Activated CD8-positive, alpha-beta memory T cell treated with anti-CD3 and anti-CD28 coated beads for 36 hours (primary cell): Measurements from ENCODE around the gene FIZ1. TPM values are rescaled to one million over a fixed set of nuclear protein-coding genes. Genes with fewer than 3 reads are reported as not detected.

Source experiments
- CTCF ChIA-PET: fragments of 350-600 bp; sonication (Branson Sonifier 250); formaldehyde crosslinking; loops from one replicate; lab custom pipeline; 2021; ENCODE audit warnings: antibody characterized with exemption; lab: Charles Lee
- POLR2A ChIA-PET: fragments of 350-600 bp; sonication (Branson Sonifier 250); formaldehyde crosslinking; loops from one replicate; lab custom pipeline; 2021; ENCODE audit warnings: antibody characterized with exemption; lab: Charles Lee
- total RNA-seq, 2 experiments: library from RNA; stranded (reverse); gene quantifications; one replicate each; pipeline ENCODE4 v1.2.3, GENCODE V29; 2021

Gene FIZ1
- total RNA-seq, 2 experiments from 2014 or later: 17.4 to 17.8 TPM

DNA sequence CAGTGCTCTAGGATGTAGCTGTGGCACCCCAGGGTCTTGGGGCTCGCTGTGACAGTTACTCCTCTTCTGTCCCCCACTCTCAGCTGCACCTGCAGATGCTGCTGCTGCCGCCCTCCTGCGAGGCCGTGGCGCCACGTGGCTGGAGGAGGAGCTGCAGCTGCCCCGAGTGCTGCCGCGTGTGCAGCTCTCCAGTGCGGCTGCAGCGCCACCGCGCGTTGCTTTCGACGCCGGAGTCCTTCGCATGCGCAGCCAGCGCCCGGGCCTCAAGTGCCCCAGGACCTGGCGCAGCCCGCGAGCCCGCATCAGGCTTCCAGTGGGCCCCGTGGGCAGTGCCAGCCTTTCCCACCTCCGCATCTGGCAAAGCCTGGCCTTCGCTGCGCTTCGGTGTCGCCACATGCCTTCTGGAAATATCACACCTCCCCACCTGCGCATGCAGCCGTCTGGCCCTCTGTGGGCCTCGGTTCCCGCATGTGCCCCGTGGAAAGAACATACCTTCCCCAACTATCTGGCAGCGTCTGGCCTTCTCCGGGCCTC, 40.8 kb upstream of the FIZ1 start:
- ChIA-PET CTCF (interaction anchor here (0.6 to 2.2 kb wide), 5 partner anchors 13 to 515 kb away, joined by 3 to 7 read pairs (median 5); partner anchors contain the start of gene FIZ1), POLR2A (no interaction called here)

GRCh38 chr19:55638864-55639359, 39.6 kb upstream of the FIZ1 start:
- CTCF ChIA-PET: interaction anchor here (0.6 to 2.2 kb wide), 12 partner anchors 9 to 390 kb away, joined by 3 to 16 read pairs (median 4); partner anchors contain the start of gene FIZ1
- POLR2A ChIA-PET: interaction anchor here (0.7 kb wide), 1 partner anchor 168 kb away, joined by 8 read pairs; no protein-coding TSS in a partner anchor

- ChIA-PET POLR2A (interaction anchor here (1.2 kb wide), 1 partner anchor 161 kb away, joined by 3 read pairs; the partner anchor contains the start of gene ZNF628), CTCF (interaction anchor here (1.5 to 2.2 kb wide), 5 partner anchors 10 to 133 kb away, joined by 3 to 16 read pairs (median 7); partner anchors contain the start of genes CCDC106 and ZNF784)
Observed at GRCh38 chr19:55637534-55637933, 38.2 kb upstream of the FIZ1 start.

DNA sequence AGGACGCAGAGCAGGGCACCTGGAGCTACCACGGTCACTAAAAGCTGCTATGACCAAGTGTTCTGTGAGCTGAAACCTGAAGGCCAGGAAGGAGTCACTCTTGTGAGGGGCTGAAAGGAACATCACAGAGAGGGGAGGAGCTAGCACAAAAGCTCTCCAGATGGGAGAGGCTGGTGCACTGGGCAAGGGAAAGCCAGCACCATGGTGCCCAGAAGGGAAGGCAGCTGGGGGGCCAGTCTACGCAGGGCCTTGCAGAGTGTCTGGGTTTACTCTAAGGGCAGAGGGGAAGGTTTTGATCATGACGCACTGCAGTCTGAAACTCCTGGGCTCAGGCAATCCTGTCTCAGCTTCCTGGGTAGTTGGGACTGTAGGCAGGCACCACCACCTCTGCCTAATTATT, 37.4 kb upstream of the FIZ1 start:
- CTCF ChIA-PET: interaction anchor here (0.8 to 2.0 kb wide), 6 partner anchors 9 to 169 kb away, joined by 3 to 9 read pairs (median 5); partner anchors contain the start of genes CCDC106 and ZNF784

DNA sequence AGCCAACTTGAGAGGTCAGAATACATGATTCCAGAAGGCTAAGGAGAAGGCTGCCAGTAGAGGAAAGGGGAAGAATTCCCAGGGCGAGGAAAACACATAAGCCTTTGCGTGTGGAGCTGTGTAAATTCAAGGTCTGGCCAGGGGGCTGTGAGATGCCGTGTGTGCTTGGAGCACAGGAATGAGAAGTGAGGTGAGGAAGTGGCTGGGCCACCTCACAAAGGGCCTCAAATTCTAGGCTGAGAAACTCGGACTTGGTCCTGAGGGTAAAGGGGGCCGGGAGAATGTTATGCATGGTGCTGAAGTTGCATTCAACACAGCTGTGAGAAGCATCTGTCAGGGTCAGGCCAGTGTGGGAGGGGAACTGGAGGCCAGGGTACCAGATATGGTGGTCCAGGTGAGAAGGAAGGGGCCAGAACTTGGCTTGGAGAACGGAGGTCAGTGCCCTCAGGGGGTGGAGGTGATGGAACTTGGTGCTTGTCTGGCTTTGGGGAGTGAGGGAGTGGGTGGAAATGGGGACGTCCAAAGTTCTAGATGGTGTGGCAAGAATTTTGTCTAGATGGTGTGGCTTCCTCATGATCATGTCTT, 36.6 kb upstream of the FIZ1 start:
- CTCF ChIA-PET: interaction anchor here (0.6 to 2.0 kb wide), 6 partner anchors 8 to 169 kb away, joined by 3 to 9 read pairs (median 4); partner anchors contain the start of gene ZNF784
- POLR2A ChIA-PET: interaction anchor here (1.4 kb wide), 1 partner anchor 9 kb away, joined by 3 read pairs; no protein-coding TSS in a partner anchor

More for the DNA sequence above, 37.4 kb upstream of the FIZ1 start:
- POLR2A ChIA-PET: interaction anchor here (1.4 kb wide), 1 partner anchor 9 kb away, joined by 3 read pairs; no protein-coding TSS in a partner anchor

- POLR2A ChIA-PET: interaction anchor here (0.9 to 1.4 kb wide), 4 partner anchors 10 to 159 kb away, joined by 3 read pairs; partner anchors contain the start of genes ZNF628 and ZNF865
- CTCF ChIA-PET: interaction anchor here (1.0 to 3.4 kb wide), 3 partner anchors 7 to 168 kb away, joined by 3 to 19 read pairs (median 9); partner anchors contain the start of gene ZNF581
Observed at GRCh38 chr19:55635334-55635717, 36.0 kb upstream of the FIZ1 start.

GRCh38 chr19:55633861-55634260, 34.5 kb upstream of the FIZ1 start:
- ChIA-PET CTCF (interaction anchor here (0.7 to 4.8 kb wide), 13 partner anchors 9 to 175 kb away, joined by 3 to 59 read pairs (median 6); partner anchors contain the start of genes U2AF2, ZNF581 and ZNF784), POLR2A (interaction anchor here (0.7 kb wide), 1 partner anchor 27 kb away, joined by 7 read pairs; no protein-coding TSS in a partner anchor)

DNA sequence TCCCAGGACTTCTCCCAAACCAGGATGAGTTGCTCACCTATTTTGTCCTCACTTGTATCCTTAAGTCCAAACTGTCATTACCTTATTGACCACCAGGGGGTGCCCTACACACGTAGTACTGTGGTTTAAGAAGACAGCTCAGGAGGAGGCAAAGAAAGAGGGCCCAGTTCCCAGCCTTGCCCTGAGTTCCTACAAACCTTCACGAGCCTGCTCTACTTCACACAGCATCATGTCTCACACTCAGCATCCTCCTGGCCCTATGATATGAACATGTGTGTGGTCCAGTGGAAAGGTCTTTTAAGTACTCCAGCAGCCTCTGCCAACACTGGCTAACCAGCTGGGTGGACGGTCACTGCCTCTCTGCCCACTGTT, 33.1 kb upstream of the FIZ1 start:
- POLR2A ChIA-PET: interaction anchor here (0.8 to 1.0 kb wide), 2 partner anchors 22 to 155 kb away, joined by 4 to 5 read pairs; partner anchors contain the start of gene U2AF2

GRCh38 chr19:55626350-55626749, 27.0 kb upstream of the FIZ1 start:
- CTCF ChIA-PET: interaction anchor here (0.9 to 3.2 kb wide), 9 partner anchors 11 to 158 kb away, joined by 3 to 19 read pairs (median 6); partner anchors contain the start of genes ZNF628 and ZNF865

More for the DNA sequence above, 33.1 kb upstream of the FIZ1 start:
- CTCF ChIA-PET: interaction anchor here (0.9 to 4.8 kb wide), 24 partner anchors 8 to 491 kb away, joined by 3 to 59 read pairs (median 6); partner anchors contain the start of genes FIZ1, U2AF2, ZNF581 and ZNF784

GRCh38 chr19:55625004-55625326, 25.6 kb upstream of the FIZ1 start:
- CTCF ChIA-PET: interaction anchor here (0.6 to 3.2 kb wide), 10 partner anchors 8 to 148 kb away, joined by 3 to 19 read pairs (median 6); partner anchors contain the start of genes FIZ1, ZNF524, ZNF628 and ZNF865
- POLR2A ChIA-PET: interaction anchor here (0.7 to 1.2 kb wide), 5 partner anchors 18 to 240 kb away, joined by 3 to 6 read pairs (median 4); partner anchors contain the start of genes FIZ1, ZNF524 and ZNF865

More at GRCh38 chr19:55626350-55626749, 27.0 kb upstream of the FIZ1 start:
- POLR2A ChIA-PET: interaction anchor here (0.9 kb wide), 1 partner anchor 17 kb away, joined by 3 read pairs; the partner anchor contains the start of gene ZNF581

DNA sequence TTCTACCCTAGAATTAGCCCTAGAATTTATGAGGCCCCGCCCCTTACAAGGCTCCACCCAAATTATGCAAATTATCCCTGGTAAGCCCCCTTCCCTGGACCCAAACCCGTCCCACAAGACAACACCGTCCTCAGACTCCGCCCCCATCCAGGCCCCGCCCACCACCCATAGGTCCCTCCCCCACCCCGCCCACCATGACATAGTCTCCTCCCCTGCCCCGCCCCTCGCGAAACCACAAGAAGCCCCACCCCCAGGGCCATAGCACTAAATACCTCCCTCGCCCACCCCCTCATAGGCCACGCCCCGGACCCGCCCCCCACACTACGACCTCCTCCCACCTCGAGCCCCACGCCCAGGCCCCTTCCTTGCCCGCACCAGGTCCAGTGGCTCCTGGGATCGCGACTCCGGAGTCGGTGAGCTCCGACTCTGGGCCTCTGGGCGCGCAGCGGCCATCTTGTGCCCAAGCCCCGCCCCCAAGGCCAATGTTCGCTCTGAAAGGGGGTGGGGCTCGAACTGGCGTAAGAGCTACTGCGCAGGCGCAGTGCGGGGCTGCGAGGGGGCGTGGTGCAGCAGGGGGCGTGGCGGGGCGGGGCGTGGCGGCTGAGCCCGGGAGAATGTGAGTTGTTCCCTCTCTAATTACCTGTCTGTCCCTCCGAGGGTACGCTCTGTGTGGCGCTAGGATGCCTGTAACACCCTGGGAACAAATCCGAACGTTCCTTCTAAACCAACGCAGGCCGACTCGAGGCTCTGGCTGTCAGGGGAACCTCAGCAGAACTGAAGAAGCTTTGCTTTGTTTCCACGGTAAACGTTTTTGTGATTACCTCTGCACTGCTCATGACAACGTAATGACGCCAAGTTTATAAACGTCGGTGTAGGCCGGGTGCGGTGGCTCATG, 25.0 kb upstream of the FIZ1 start, which contains the start of gene ZNF784:
Gene ZNF784 (minus strand): TSS at position 458 of the 895 bp plus-strand sequence. CDS start 5 bp downstream, at position 453.
- ChIA-PET POLR2A (interaction anchor here (0.5 to 1.2 kb wide), 6 partner anchors 18 to 240 kb away, joined by 3 to 6 read pairs (median 5); partner anchors contain the start of genes FIZ1, ZNF524 and ZNF865), CTCF (interaction anchor here (0.6 to 3.2 kb wide), 9 partner anchors 8 to 120 kb away, joined by 3 to 19 read pairs (median 6); partner anchors contain the start of genes FIZ1, ZNF524 and ZNF865)

GRCh38 chr19:55623561-55623960, 24.2 kb upstream of the FIZ1 start:
- ChIA-PET POLR2A (no interaction called here), CTCF (interaction anchor here (0.6 to 2.2 kb wide), 4 partner anchors 8 to 42 kb away, joined by 3 to 10 read pairs (median 4); partner anchors contain the start of genes FIZ1 and ZNF524)

DNA sequence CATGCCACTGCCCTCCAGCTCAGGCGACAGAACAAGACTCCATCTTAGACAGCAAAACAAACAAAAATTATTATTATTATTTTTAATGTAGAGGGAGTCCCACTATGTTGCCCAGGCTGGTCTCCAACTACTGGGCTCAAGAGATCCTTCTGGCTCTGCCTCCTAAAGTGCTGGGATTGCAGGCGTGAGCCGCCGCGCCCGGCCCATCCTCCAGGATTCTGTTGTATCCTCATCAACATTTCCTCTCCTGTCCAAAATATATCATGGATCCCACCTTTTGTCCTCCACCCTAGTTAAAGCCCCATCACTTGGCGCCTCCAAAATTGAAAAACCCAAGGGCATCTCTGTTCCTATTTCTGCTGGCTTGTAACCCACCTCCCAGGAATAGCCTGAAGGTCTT, 23.8 kb upstream of the FIZ1 start:
- CTCF ChIA-PET: interaction anchor here (0.5 to 1.4 kb wide), 3 partner anchors 8 to 42 kb away, joined by 3 to 6 read pairs (median 5); no protein-coding TSS in a partner anchor

DNA sequence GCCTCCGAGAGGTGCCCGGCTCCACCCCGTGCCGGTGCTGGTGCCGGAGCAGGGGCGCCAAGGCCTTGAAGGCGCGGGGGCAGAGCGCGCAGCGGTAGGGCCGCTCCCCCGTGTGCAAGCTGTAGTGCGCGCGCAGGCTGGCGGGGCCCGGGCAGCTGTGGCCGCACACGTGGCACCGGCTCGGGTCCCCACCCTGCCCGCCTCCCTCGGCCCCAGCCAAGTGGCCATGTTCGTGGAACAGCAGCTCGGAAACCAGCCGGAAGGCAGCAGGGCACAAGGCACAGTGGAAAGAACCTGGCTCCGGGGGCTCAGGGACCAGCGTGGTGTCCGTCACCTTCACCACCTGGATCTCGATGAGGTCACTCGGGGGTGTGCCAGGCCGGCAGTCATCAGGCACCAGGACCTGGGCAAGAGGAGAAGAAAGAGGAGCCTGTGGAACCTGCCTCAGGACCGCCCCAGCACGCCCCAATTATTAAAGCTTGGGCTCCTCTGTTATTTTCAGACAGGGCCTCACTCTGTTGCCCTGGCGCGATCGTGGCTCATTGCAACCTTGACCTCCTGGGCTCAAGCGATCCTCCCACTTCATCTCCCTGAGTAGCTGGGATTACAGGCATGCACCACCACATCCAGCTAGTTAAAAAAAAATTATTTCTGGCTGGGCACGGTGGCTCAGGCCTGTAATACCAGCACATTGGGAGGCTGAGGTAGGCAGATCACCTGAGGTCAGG, 23.1 kb upstream of the FIZ1 start:
- POLR2A ChIA-PET: no interaction called here
- CTCF ChIA-PET: interaction anchor here (0.5 to 1.4 kb wide), 4 partner anchors 9 to 41 kb away, joined by 3 to 6 read pairs (median 4); no protein-coding TSS in a partner anchor

More for the DNA sequence above, 23.8 kb upstream of the FIZ1 start:
- POLR2A ChIA-PET: no interaction called here

- ChIA-PET CTCF (interaction anchor here (0.6 to 1.4 kb wide), 3 partner anchors 10 to 17 kb away, joined by 3 to 6 read pairs (median 4); no protein-coding TSS in a partner anchor), POLR2A (no interaction called here)
Observed at GRCh38 chr19:55621673-55622231, 22.4 kb upstream of the FIZ1 start.

DNA sequence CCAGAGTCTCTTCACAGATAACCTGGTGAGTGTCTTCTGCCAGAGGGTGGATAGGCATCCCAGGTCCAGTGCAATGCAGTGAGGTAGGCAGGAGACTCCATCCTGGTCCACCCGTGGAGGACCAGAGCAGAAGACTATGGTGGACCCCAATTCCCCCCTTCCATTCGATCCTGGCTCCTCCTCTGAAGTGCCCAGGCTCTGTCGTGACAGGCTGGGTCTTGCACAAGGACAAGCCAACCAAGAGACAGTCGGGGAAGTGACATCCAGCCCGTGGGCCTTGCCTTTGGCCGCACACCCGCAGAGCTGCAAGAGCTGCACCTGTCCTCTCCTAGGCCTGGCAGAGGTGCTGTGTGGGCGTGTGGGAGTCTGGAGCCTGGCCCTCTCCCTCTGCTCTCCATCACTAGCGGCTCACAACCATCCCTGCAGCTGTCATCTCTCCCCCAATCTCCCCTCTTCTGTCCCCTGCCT, 21.9 kb upstream of the FIZ1 start:
- CTCF ChIA-PET: interaction anchor here (0.6 to 2.1 kb wide), 3 partner anchors 10 to 17 kb away, joined by 4 to 6 read pairs (median 6); no protein-coding TSS in a partner anchor
- POLR2A ChIA-PET: no interaction called here
